OCI-LY3 (cell line): ENCODE data around the gene GNG12.

ENCODE experiments used
- EZH2phosphoT487 ChIP-seq: fragments of 200-600 bp; shearing (Covaris generic); IDR thresholded peaks from 2 replicates; pipeline ENCODE4 v1.6.1; 2018; ENCODE audit warnings: antibody characterized with exemption, mixed run types, low read depth
- TF ChIP-seq, protein P1 (sequence below): fragments of 200-600, 300-600 bp; sonication (generic); IDR thresholded peaks from 2 replicates; pipeline ENCODE4 v1.5.1; 2014; ENCODE audit warnings: antibody characterized with exemption, low read length, low read depth

DNA sequence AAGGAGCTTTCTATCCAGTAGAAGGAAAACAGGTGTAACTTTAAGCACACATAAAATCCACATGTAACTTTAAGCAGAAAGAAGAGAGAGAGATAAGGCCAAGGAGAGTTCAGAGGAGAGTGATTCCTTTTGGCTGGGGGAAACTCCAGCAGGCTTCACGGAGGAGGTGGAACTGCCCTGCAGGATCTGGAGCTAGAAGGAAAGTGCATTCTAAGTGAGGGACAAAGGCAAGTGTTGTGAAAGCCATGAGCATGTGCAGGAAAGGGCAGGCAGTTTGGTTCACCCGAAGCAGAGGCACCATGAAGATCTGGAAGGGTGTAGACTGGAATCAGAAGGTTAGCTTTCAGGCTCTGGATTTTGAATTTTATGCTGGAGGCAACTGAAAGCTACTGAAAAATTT lies 101.9 kb downstream of the GNG12 start:
- TF ChIP-seq, protein P1, sequence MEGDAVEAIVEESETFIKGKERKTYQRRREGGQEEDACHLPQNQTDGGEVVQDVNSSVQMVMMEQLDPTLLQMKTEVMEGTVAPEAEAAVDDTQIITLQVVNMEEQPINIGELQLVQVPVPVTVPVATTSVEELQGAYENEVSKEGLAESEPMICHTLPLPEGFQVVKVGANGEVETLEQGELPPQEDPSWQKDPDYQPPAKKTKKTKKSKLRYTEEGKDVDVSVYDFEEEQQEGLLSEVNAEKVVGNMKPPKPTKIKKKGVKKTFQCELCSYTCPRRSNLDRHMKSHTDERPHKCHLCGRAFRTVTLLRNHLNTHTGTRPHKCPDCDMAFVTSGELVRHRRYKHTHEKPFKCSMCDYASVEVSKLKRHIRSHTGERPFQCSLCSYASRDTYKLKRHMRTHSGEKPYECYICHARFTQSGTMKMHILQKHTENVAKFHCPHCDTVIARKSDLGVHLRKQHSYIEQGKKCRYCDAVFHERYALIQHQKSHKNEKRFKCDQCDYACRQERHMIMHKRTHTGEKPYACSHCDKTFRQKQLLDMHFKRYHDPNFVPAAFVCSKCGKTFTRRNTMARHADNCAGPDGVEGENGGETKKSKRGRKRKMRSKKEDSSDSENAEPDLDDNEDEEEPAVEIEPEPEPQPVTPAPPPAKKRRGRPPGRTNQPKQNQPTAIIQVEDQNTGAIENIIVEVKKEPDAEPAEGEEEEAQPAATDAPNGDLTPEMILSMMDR: no peak
- no peak for TF ChIP-seq EZH2phosphoT487
